Smooth muscle cell of the brain vasculature (primary cell): ENCODE data around the gene CEL.
"Not testable (repeated sequence)": the region's sequence is repeated elsewhere in the genome, so short reads cannot be mapped to it uniquely, and the experiment has no call there.

Experiments
- DNase-seq: peaks from one replicate; pipeline ENCODE4 v3.0.0-alpha.2; 2012; ENCODE audit warnings: low read depth, low spot score

Gene CEL

DNA sequence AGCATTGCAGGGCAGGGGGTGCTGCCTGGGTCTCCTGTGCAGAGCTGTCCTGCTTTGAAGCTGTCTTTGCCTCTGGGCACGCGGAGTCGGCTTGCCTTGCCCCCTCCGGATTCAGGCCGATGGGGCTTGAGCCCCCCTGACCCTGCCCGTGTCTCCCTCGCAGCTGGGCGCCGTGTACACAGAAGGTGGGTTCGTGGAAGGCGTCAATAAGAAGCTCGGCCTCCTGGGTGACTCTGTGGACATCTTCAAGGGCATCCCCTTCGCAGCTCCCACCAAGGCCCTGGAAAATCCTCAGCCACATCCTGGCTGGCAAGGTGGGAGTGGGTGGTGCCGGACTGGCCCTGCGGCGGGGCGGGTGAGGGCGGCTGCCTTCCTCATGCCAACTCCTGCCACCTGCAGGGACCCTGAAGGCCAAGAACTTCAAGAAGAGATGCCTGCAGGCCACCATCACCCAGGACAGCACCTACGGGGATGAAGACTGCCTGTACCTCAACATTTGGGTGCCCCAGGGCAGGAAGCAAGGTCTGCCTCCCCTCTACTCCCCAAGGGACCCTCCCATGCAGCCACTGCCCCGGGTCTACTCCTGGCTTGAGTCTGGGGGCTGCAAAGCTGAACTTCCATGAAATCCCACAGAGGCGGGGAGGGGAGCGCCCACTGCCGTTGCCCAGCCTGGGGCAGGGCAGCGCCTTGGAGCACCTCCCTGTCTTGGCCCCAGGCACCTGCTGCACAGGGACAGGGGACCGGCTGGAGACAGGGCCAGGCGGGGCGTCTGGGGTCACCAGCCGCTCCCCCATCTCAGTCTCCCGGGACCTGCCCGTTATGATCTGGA is 2.7 kb downstream of the CEL start:
- no peak for DNase-seq

DNA sequence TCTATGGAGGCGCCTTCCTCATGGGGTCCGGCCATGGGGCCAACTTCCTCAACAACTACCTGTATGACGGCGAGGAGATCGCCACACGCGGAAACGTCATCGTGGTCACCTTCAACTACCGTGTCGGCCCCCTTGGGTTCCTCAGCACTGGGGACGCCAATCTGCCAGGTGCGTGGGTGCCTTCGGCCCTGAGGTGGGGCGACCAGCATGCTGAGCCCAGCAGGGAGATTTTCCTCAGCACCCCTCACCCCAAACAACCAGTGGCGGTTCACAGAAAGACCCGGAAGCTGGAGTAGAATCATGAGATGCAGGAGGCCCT is 3.2 kb downstream of the CEL start:
- DNase-seq = no peak

GRCh38 chr9:133066181-133066983 is 4.6 kb downstream of the CEL start:
- DNase-seq = no peak

- DNase-seq = no peak
These were observed 5.2 kb downstream of the CEL start for GRCh38 chr9:133067006-133067405.

DNA sequence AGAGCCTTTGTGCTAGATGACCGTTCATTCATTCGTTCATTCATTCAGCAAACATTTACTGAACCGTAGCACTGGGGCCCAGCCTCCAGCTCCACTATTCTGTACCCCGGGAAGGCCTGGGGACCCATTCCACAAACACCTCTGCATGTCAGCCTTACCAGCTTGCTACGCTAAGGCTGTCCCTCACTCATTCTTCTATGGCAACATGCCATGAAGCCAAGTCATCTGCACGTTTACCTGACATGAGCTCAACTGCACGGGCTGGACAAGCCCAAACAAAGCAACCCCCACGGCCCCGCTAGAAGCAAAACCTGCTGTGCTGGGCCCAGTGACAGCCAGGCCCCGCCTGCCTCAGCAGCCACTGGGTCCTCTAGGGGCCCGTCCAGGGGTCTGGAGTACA is 6.0 kb downstream of the CEL start:
- no peak for DNase-seq

DNA sequence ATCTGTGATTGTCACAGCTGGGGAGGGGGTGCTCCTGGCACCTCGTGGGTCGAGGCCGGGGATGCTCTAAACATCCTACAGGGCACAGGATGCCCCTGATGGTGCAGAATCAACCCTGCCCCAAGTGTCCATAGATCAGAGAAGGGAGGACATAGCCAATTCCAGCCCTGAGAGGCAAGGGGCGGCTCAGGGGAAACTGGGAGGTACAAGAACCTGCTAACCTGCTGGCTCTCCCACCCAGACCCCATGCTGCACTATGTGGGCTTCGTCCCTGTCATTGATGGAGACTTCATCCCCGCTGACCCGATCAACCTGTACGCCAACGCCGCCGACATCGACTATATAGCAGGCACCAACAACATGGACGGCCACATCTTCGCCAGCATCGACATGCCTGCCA is 6.7 kb downstream of the CEL start:
- DNase-seq = not testable (repeated sequence)

DNA sequence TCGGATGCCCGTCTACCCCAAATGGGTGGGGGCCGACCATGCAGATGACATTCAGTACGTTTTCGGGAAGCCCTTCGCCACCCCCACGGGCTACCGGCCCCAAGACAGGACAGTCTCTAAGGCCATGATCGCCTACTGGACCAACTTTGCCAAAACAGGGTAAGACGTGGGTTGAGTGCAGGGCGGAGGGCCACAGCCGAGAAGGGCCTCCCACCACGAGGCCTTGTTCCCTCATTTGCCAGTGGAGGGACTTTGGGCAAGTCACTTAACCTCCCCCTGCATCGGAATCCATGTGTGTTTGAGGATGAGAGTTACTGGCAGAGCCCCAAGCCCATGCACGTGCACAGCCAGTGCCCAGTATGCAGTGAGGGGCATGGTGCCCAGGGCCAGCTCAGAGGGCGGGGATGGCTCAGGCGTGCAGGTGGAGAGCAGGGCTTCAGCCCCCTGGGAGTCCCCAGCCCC is 8.8 kb downstream of the CEL start:
- DNase-seq = not testable (repeated sequence)

DNA sequence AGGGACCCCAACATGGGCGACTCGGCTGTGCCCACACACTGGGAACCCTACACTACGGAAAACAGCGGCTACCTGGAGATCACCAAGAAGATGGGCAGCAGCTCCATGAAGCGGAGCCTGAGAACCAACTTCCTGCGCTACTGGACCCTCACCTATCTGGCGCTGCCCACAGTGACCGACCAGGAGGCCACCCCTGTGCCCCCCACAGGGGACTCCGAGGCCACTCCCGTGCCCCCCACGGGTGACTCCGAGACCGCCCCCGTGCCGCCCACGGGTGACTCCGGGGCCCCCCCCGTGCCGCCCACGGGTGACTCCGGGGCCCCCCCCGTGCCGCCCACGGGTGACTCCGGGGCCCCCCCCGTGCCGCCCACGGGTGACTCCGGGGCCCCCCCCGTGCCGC is 9.2 kb downstream of the CEL start:
- DNase-seq = not testable (repeated sequence)

DNA sequence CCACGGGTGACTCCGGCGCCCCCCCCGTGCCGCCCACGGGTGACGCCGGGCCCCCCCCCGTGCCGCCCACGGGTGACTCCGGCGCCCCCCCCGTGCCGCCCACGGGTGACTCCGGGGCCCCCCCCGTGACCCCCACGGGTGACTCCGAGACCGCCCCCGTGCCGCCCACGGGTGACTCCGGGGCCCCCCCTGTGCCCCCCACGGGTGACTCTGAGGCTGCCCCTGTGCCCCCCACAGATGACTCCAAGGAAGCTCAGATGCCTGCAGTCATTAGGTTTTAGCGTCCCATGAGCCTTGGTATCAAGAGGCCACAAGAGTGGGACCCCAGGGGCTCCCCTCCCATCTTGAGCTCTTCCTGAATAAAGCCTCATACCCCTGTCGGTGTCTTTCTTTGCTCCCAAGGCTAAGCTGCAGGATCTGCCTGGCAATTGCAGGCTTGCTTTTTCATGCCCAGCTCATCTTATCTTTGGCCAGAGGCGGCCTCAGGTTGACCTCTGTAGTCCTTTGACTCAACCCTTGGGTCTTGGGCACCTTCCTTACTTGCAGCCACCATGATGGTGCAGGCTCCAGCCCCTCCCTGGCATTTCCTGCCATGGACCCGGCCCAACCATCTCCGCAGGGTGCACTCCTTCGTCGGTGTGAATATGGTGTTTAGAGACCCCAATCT is 9.8 kb downstream of the CEL start:
- no peak for DNase-seq

GRCh38 chr9:133072210-133072609 is 10.4 kb downstream of the CEL start:
- DNase-seq = not testable (repeated sequence)

GRCh38 chr9:133073086-133074014 is 11.6 kb downstream of the CEL start:
- DNase-seq = no peak

GRCh38 chr9:133074111-133074651 is 12.4 kb downstream of the CEL start:
- no peak for DNase-seq

GRCh38 chr9:133075925-133076630 is 14.3 kb downstream of the CEL start:
- peak; percentile 65 for DNase-seq

DNA sequence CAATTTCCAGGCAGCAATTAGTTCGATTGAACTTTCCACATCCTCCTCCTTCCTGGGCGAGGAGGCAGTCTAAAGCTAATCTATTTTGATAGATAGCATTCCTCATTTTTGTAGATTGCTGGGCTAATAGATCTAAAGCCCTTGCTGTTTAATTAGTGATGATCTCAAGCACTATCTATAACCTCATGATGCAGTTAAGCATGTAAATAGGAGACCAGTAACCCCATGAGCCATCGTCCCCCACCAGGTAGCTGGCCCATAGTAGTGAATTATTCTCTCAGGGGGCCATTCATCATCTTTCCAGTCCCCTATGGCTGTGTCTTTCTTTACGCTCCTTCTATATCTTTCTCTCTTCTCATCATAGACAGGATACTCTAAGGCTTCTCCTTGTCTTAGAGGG is 14.9 kb downstream of the CEL start:
- DNase-seq = no peak

GRCh38 chr9:133078486-133078885 is 16.7 kb downstream of the CEL start:
- DNase-seq = no peak

DNA sequence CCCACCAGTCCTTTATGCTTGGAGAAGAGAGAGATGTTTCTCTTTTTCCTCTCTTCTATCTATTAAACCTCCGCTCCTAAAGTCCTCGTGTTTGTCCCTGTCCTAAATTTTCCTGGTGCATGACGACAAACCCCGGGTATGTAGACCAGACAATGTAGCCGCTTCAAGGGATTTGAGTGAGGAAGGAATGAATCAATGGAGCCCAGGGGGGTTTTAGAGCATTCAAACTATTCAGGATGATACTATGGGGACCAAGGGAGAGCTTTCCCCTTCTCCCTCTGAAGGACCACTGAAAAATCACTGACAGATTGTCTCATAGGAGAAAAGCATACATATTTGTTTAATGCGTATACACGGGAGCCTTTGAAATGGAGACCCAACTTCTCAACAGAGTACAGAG is 18.4 kb downstream of the CEL start:
- DNase-seq = no peak

DNA sequence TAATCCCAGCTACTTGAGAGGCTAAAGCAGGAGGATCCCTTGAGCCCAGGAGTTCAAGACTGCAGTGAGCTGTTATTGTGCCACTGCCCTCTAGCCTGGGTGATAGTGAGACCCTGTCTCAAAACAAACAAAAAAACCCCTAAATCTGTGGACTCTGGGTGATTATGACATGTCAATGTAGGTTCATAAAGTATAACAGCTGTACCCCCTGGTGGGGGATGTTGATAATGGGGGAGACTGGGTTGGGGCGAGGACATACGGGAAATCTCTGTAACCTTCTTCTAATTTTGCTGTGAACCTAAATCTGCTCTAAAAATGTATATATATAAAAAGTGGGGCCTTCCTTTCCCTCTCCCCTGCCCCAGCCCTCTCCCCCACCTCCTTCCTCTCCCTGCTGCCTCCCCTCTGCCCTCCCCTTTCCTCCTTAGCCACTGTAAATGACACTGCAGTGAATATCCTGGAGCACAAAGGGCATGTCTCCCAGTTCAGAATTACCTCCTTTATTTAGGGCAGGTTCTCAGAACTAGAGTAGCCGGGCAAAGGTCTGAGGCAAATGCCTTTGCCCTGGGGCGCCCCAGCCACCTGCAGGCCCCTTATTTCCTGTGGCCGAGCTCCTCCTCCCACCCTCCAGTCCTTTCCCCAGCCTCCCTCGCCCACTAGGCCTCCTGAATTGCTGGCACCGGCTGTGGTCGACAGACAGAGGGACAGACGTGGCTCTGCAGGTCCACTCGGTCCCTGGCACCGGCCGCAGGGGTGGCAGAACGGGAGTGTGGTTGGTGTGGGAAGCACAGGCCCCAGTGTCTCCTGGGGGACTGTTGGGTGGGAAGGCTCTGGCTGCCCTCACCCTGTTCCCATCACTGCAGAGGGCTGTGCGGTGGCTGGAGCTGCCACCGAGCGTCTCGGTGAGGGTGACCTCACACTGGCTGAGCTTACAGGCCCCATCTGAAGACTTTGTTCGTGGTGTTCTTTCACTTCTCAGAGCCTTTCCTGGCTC is 19.3 kb downstream of the CEL start:
- DNase-seq = not testable (repeated sequence)

DNA sequence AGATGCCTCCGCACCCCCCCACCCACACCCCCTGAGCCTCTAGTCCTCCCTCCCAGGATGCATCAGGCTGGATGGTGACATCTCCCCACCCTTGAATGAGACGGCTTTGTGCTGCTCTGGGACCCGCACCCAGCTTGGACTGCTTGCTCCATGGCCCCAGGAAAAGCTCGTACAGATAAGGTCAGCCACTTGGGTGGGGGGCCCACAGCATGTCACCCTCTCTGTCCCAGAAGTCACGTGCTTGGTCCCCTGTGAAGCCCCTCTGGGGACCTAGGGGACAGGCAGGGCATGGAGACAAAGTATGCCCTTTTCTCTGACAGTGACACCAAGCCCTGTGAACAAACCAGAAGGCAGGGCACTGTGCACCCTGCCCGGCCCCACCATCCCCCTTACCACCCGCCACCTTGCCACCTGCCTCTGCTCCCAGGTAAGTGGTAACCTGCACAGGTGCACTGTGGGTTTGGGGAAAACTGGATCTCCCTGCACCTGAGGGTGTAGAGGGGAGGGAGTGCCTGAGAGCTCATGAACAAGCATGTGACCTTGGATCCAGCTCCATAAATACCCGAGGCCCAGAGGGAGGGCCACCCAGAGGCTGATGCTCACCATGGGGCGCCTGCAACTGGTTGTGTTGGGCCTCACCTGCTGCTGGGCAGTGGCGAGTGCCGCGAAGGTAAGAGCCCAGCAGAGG is 20.3 kb downstream of the CEL start:
- not testable (repeated sequence) for DNase-seq

DNA sequence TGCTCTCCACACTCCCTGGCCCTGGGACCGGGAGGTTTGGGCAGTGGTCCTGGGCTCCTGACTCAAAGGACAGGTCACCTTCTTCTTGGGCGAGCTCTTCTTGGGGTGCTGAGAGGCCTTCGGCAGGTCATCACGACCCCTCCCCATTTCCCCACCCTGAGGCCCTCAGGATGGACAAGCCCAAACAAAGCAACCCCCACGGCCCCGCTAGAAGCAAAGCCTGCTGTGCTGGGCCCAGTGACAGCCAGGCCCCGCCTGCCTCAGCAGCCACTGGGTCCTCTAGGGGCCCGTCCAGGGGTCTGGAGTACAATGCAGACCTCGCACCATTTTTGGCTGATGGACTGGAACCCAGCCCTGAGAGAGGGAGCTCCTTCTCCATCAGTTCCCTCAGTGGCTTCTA is 21.9 kb downstream of the CEL start:
- DNase-seq = not testable (repeated sequence)
